Activated T-cell treated with anti-CD3 and anti-CD28 coated beads, Interleukin-2, amount 50 U/mL, for 48 hours (primary cell): ENCODE results near the gene KLF6.

Source experiments
- DNase-seq, 2 experiments: peaks; one replicate each; pipeline ENCODE4 v3.0.0-alpha.2; 2020

KLF6 gene

GRCh38 chr10:3774018-3774813, 10.8 kb downstream of the KLF6 start:
- no peak for DNase-seq

GRCh38 chr10:3773460-3774017, 11.5 kb downstream of the KLF6 start:
- peak in 1 of 2 experiments; percentile 10 for DNase-seq

- DNase-seq, result peak in 1 of 2 experiments; percentile 8
Observed at GRCh38 chr10:3772361-3773171, 12.4 kb downstream of the KLF6 start.

- peak in 1 of 2 experiments; percentile 6 for DNase-seq
Observed at GRCh38 chr10:3770611-3771110, 14.3 kb downstream of the KLF6 start.

GRCh38 chr10:3769556-3769955, 15.5 kb downstream of the KLF6 start:
- DNase-seq, result no peak

GRCh38 chr10:3766046-3766756, 18.8 kb downstream of the KLF6 start:
- peak in 1 of 2 experiments; percentile 14 for DNase-seq

- peak; percentile 64 to 72 for DNase-seq
Observed at GRCh38 chr10:3765146-3765545, 19.9 kb downstream of the KLF6 start.

- DNase-seq, result no peak
Observed at GRCh38 chr10:3764626-3765112, 20.3 kb downstream of the KLF6 start.

GRCh38 chr10:3763852-3764625, 21.0 kb downstream of the KLF6 start:
- peak; percentile 10 to 13 for DNase-seq

DNA sequence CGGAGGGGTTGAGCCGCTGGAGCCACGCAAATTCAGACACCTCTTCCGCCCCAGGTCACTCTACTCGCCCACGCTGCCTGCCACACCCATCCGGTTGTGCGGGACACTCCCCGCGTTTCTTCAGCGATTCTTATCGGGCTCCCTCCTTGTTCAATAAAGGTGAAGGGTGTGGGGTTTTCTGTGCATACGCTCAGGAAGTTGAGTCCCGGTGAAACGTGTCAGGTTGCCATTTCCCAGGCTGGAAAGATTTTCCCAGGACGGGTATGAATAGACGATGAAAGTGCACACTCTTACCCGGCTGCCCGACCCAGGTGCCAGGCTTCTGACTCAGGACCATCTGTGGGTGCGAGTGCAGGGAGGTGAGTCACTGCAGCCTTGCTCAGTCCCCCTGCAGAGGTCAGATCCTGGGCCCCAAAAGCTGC, 22.0 kb downstream of the KLF6 start:
- peak; percentile 45 to 56 for DNase-seq

GRCh38 chr10:3762309-3762708, 22.7 kb downstream of the KLF6 start:
- DNase-seq, result peak in 1 of 2 experiments; percentile 7

- peak; percentile 7 to 10 for DNase-seq
Observed at GRCh38 chr10:3761904-3762303, 23.1 kb downstream of the KLF6 start.

DNA sequence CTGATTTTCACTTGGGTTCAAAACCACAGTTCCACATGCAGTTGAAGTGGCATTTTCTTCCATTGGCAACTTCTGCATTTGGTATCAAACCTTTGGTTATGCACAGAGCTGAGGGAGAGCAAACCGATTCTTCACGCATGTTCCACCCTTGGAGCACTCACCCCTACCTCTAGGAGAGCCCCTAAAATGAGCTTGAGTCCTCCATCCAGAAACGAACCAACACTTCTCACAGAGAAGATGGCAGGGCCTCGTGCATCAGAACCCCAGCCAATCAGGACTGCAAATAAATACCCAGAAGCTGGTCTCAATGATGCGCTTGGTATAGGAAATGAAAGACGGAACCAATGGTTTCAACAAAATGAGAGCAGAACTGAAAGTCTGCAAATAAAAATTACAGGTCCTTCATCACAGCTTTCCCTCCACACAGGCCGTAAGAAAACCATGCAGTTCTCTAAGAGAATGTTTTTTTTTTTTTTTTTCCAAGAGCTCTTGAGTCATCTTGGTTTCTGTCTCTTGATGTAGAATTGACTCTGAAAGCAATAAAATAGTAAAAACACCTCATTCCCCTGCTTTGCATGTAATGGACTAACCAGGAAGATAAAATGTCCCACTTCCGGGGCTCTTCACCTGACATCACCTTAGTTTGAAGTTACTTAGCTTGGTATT, 23.9 kb downstream of the KLF6 start:
- DNase-seq, result peak; percentile 33 to 37

DNA sequence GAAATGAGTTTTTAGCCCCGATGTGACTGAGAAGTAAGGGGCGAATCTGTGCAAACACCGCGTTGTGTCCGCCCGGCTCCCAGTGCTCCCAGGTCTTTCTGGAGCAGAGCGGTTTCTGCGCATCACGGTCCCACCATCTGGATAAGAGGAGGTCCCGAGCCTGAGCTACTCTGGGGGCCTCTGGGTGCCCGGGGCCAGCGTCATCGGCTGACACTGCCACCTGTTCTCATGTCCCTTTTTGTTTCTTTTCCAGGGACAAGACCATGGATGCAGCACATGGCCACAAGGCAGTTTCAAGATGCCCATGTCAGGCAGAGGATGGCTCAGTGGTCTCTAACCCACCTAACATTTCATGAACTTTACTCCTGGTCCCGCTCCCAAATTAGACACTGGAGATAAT, 24.9 kb downstream of the KLF6 start:
- DNase-seq, result peak; percentile 12 to 13

GRCh38 chr10:3759397-3759796, 25.6 kb downstream of the KLF6 start:
- no peak for DNase-seq

- no peak for DNase-seq
Observed at GRCh38 chr10:3758491-3758970, 26.5 kb downstream of the KLF6 start.

GRCh38 chr10:3757638-3758490, 27.1 kb downstream of the KLF6 start:
- DNase-seq, result peak; percentile 70 to 76

DNA sequence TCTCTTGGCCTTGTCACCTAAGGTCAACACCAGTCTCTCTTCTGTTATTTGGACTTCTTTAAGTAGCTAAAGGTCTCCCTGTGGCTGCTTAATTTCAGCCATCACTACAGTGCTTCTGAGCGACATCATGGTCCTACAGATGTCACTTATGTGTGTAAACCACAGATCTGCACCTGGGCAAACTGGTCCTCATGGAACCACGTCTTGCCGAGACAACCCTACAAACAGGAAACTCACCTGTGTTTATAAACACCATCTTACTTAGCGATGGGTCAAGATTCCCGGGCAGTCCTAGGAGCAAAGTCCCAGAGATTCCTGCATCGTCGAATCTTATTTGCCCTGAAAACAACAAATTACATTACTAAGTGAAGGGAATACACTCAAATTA, 27.8 kb downstream of the KLF6 start:
- DNase-seq, result peak; percentile 50 to 57

DNA sequence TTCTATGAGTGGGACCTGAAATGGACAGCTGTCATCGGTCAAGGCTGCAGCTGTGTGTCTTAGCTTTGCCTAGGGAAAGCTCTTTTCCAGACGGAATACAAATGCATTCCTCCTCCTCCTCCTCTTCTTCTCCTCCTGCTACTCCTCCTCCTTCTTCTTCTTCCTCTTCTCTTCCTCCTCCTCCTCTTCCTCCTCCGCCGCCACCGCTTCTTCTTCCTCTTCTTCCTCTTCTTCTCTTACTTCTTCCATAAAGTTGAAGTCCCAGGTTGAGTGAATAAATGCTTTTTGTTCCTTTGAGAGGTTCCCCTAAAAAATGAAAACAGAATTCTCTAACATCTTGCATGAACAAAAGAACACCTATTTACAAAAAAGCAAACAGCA, 28.7 kb downstream of the KLF6 start:
- peak in 1 of 2 experiments; percentile 11 for DNase-seq
